ENCODE results near the gene ANK2.

ANK2 gene

GRCh38 chr4:113260688-113261087 lies 211.2 kb downstream of the ANK2 start:
- no peaks in the 10 kb centered on the region for H3K9me3 ChIP-seq (ENCODE audit: insufficient read depth, low read length)
- no peaks in the 10 kb centered on the region for H3K36me3 ChIP-seq (ENCODE audit: low read length)
- H3K4me2 ChIP-seq (ENCODE audit: low read depth, low read length, poor library complexity, severe bottlenecking), result no peak overlapping the region
- H4K20me1 ChIP-seq (ENCODE audit: low read depth, low read length), result no peaks in the 10 kb centered on the region
- H3K9me2 ChIP-seq (replicated peaks; ENCODE audit: insufficient read depth, low read length), result no peaks in the 10 kb centered on the region
- no peaks in the 10 kb centered on the region for H3K27me3 ChIP-seq (ENCODE audit: low read length)
- H3K4me3 ChIP-seq (ENCODE audit: insufficient read depth, low read length, poor library complexity, severe bottlenecking), result no peak overlapping the region
- no peaks in the 10 kb centered on the region for H3F3A ChIP-seq (ENCODE audit: insufficient read depth)
- no peak overlapping the region for H3K9ac ChIP-seq (ENCODE audit: low read length)
- no peak overlapping the region for H3K27ac ChIP-seq (ENCODE audit: low read depth, low read length)
- H3K79me2 ChIP-seq (ENCODE audit: insufficient read depth, low read length), result no peaks in the 10 kb centered on the region
- no peak overlapping the region for H2AFZ ChIP-seq (ENCODE audit: low read depth, low read length, severe bottlenecking)
- TF ChIP-seq EZH2phosphoT487 (conservative IDR thresholded peaks at IDR 0.05; ENCODE audit: low read length) (no peak), CTCF (IDR thresholded peaks at IDR 0.05; ENCODE audit: insufficient read depth, low read length, poor library complexity, severe bottlenecking) (no peak)

- H3K36me3 ChIP-seq (ENCODE audit: low read length), result no peaks in the 10 kb centered on the region
- TF ChIP-seq EZH2phosphoT487 (conservative IDR thresholded peaks at IDR 0.05; ENCODE audit: low read length) (no peak), CTCF (IDR thresholded peaks at IDR 0.05; ENCODE audit: insufficient read depth, low read length, poor library complexity, severe bottlenecking) (no peak)
Observed at GRCh38 chr4:113263274-113263673, 213.8 kb downstream of the ANK2 start.

GRCh38 chr4:113270520-113271319 lies 221.3 kb downstream of the ANK2 start:
- TF ChIP-seq EZH2phosphoT487 (conservative IDR thresholded peaks at IDR 0.05; ENCODE audit: low read length) (no peak), CTCF (IDR thresholded peaks at IDR 0.05; ENCODE audit: insufficient read depth, low read length, poor library complexity, severe bottlenecking) (no peak)
- Histone ChIP-seq H3K36me3 (ENCODE audit: low read length) (no peaks in the 10 kb centered on the region), H3K9me3 (ENCODE audit: insufficient read depth, low read length) (no peaks in the 10 kb centered on the region), H3K79me2 (ENCODE audit: insufficient read depth, low read length) (no peaks in the 10 kb centered on the region), H3K27me3 (ENCODE audit: low read length) (no peaks in the 10 kb centered on the region), H3K4me2 (ENCODE audit: low read depth, low read length, poor library complexity, severe bottlenecking) (no peak overlapping the region), H3K27ac (ENCODE audit: low read depth, low read length) (no peak overlapping the region), H3F3A (ENCODE audit: insufficient read depth) (no peaks in the 10 kb centered on the region), H3K4me3 (ENCODE audit: insufficient read depth, low read length, poor library complexity, severe bottlenecking) (no peak overlapping the region), H3K9ac (ENCODE audit: low read length) (no peak overlapping the region), H4K20me1 (ENCODE audit: low read depth, low read length) (no peaks in the 10 kb centered on the region), H2AFZ (ENCODE audit: low read depth, low read length, severe bottlenecking) (no peak overlapping the region), H3K9me2 (replicated peaks; ENCODE audit: insufficient read depth, low read length) (no peaks in the 10 kb centered on the region)

More at GRCh38 chr4:113263274-113263673, 213.8 kb downstream of the ANK2 start:
- no peaks in the 10 kb centered on the region for H3K9me2 ChIP-seq (replicated peaks; ENCODE audit: insufficient read depth, low read length)
- H3K4me3 ChIP-seq (ENCODE audit: insufficient read depth, low read length, poor library complexity, severe bottlenecking), result no peak overlapping the region
- H3K79me2 ChIP-seq (ENCODE audit: insufficient read depth, low read length), result no peaks in the 10 kb centered on the region
- H3K4me2 ChIP-seq (ENCODE audit: low read depth, low read length, poor library complexity, severe bottlenecking), result no peak overlapping the region
- H3F3A ChIP-seq (ENCODE audit: insufficient read depth), result no peaks in the 10 kb centered on the region
- no peaks in the 10 kb centered on the region for H3K27me3 ChIP-seq (ENCODE audit: low read length)
- no peaks in the 10 kb centered on the region for H4K20me1 ChIP-seq (ENCODE audit: low read depth, low read length)
- H3K9me3 ChIP-seq (ENCODE audit: insufficient read depth, low read length), result no peaks in the 10 kb centered on the region
- no peak overlapping the region for H2AFZ ChIP-seq (ENCODE audit: low read depth, low read length, severe bottlenecking)
- H3K27ac ChIP-seq (ENCODE audit: low read depth, low read length), result no peak overlapping the region
- H3K9ac ChIP-seq (ENCODE audit: low read length), result no peak overlapping the region

Data from SU-DHL-6 (cell line).